ENCODE measurements around the gene TRIM24.

- no peak for TF ChIP-seq CTCF (conservative IDR thresholded peaks at IDR 0.05; ENCODE audit: low read length)
- no peak for TF ChIP-seq EZH2phosphoT487 (IDR thresholded peaks at IDR 0.05; ENCODE audit: borderline replicate concordance, low read depth, low read length)
Observed at GRCh38 chr7:138527746-138528223, 67.7 kb downstream of the TRIM24 start.
